ENCODE measurements around the gene AKAP3. TPM values are rescaled to one million over a fixed set of nuclear protein-coding genes. Genes with fewer than 3 reads are reported as not detected.
A peak's percentile ranks its signal among the peaks of the same experiment; 100 is the strongest.

Gene AKAP3
- polyA plus RNA-seq, 2 of the 4 experiments (the other 2 are of a cell fraction), result 0.37 to 0.59 TPM

DNA sequence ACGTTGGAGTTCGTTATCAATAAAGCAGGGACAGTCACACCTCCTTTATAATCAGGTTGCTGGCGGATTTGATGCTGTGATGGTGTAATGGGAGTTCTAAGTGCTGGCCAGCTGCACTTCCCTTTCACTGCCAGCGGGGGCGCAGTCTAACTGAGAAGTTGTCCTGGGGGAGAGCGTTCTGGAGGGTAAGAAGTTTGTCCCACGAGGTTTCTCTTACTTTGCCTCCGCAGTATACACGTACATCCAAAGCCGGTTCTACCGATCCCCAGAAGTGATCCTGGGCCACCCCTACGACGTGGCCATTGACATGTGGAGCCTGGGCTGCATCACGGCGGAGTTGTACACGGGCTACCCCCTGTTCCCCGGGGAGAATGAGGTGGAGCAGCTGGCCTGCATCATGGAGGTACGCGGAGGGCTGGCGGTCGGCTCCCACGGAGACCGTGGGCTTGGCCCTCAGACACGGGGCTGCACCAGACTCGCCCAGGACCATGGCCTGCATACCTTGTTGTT lies 44.1 kb downstream of the AKAP3 start:
- peak overlapping the region; percentile 81 to 89 for H3K27ac ChIP-seq
- FAIRE-seq (peak; percentile 51), DNase-seq (ENCODE audit: low read depth in 1 of 2, low spot score in 1 of 2) (peak; percentile 80 to 93), ATAC-seq (peak; percentile 96 to 98)
- POLR2A ChIA-PET, result no interaction called here
- peaks cover 5% of the 10 kb centered on the region; the same call in 1 of the 3 replicates for H3K4me1 ChIP-seq
- H3K9me3 ChIP-seq, result no peaks in the 10 kb centered on the region
- CTCF ChIA-PET, result interaction anchor here (0.7 to 5.8 kb wide), 22 partner anchors 8 to 1223 kb away, joined by 3 to 62 read pairs (median 5); partner anchors contain the start of genes AKAP3 and NDUFA9
- H3K4me2 ChIP-seq, result peak overlapping the region; percentile 74
- TF ChIP-seq POLR2A (IDR thresholded peaks at IDR 0.05; ENCODE audit: low read length), result peak; percentile 67
- TF ChIP-seq BCL3 (IDR thresholded peaks at IDR 0.05), result no peak
- 0 out of 4 replicates have a peak, but pooled peaks of 1 of the 2 experiments have one; percentile 25 for TF ChIP-seq CEBPB (IDR thresholded peaks at IDR 0.05)
- TF ChIP-seq MYC (IDR thresholded peaks at IDR 0.05; ENCODE audit: borderline replicate concordance, low read length), result peak; percentile 21; the same call in 1 of the 2 replicates
- TF ChIP-seq, protein P1, sequence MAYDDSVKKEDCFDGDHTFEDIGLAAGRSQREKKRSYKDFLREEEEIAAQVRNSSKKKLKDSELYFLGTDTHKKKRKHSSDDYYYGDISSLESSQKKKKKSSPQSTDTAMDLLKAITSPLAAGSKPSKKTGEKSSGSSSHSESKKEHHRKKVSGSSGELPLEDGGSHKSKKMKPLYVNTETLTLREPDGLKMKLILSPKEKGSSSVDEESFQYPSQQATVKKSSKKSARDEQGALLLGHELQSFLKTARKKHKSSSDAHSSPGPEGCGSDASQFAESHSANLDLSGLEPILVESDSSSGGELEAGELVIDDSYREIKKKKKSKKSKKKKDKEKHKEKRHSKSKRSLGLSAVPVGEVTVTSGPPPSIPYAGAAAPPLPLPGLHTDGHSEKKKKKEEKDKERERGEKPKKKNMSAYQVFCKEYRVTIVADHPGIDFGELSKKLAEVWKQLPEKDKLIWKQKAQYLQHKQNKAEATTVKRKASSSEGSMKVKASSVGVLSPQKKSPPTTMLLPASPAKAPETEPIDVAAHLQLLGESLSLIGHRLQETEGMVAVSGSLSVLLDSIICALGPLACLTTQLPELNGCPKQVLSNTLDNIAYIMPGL (CRISPR knock-in tag; IDR thresholded peaks at IDR 0.05; ENCODE audit: borderline replicate concordance), result 0 out of 2 replicates have a peak, but pooled peaks have one; percentile 49
- TF ChIP-seq RAD21 (conservative IDR thresholded peaks at IDR 0.05 in 1 of 2, IDR thresholded peaks at IDR 0.05 in 1 of 2), result peak; percentile 45 to 62; a peak in 4 of 5 replicates
- peak; percentile 25; the same call in 1 of the 3 replicates for TF ChIP-seq SMC3 (IDR thresholded peaks at IDR 0.05)
- no peak for TF ChIP-seq BHLHE40 (IDR thresholded peaks at IDR 0.05; ENCODE audit: low read depth, low read length)
- peak; percentile 66; the same call in 1 of the 2 replicates for TF ChIP-seq E2F6 (IDR thresholded peaks at IDR 0.05; ENCODE audit: borderline replicate concordance, low read depth)
- peak in 1 of 2 experiments; percentile 67; a peak in 2 of 5 replicates for TF ChIP-seq JUN (IDR thresholded peaks at IDR 0.05)
- peak; percentile 74; the same call in 1 of the 2 replicates for TF ChIP-seq PHF8 (IDR thresholded peaks at IDR 0.05; ENCODE audit: borderline replicate concordance, low read depth)
- peak; percentile 81 for TF ChIP-seq MAX (IDR thresholded peaks at IDR 0.05)
- peak; percentile 71 for TF ChIP-seq CTCF (IDR thresholded peaks at IDR 0.05)
- no peak for TF ChIP-seq USF2 (IDR thresholded peaks at IDR 0.05)
- no peak for TF ChIP-seq MAZ (IDR thresholded peaks at IDR 0.05; ENCODE audit: borderline replicate concordance, low read depth, low read length)
- peak overlapping the region; percentile 83 for H3K4me3 ChIP-seq
- WGBS (ENCODE audit: missing lambda C conversion rate), result 3% methylated on average over 22 of the region's 25 CpGs

DNA sequence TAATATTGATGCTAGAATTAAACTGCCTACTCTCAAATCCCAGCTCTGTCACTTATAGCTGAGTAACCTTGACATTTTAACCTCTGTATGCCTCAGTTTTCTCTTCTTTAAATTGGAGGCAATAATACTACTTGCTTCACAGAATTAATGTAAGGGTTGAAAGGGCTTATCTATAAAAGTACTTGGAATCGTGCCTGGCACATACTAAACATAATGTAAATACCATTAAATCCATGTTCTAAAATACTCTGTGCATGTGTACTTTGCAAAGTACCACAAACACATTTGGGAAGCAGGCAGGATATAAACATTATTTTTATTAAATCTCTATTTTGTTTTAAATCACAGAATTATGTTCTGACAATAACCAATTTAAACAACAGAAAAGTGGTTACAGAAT lies 44.9 kb downstream of the AKAP3 start:
- CTCF ChIA-PET, result interaction anchor here (0.7 to 5.8 kb wide), 20 partner anchors 7 to 163 kb away, joined by 3 to 62 read pairs (median 5); partner anchors contain the start of genes AKAP3 and NDUFA9
- Histone ChIP-seq H3K4me3 (no peak overlapping the region), H3K27ac (no peak overlapping the region), H3K4me2 (no peak overlapping the region), H3K4me1 (peaks cover 5% of the 10 kb centered on the region; the same call in 1 of the 3 replicates), H3K9me3 (no peaks in the 10 kb centered on the region)
- no peak for DNase-seq (ENCODE audit: low read depth in 1 of 2, low spot score in 1 of 2)
- POLR2A ChIA-PET, result no interaction called here
- no peak for ATAC-seq
- 0% methylated on average over 1 of the region's 1 CpG for WGBS (ENCODE audit: missing lambda C conversion rate)
- TF ChIP-seq HDAC2 (IDR thresholded peaks at IDR 0.05), result no peak
- no peak for TF ChIP-seq FOSB (CRISPR knock-in tag; IDR thresholded peaks at IDR 0.05)
- TF ChIP-seq ESRRA (IDR thresholded peaks at IDR 0.05; ENCODE audit: borderline replicate concordance, low read length), result no peak
- TF ChIP-seq FOSL2 (IDR thresholded peaks at IDR 0.05), result no peak
- no peak for TF ChIP-seq FOSL2 (CRISPR knock-in tag; IDR thresholded peaks at IDR 0.05)
- TF ChIP-seq KDM5A (IDR thresholded peaks at IDR 0.05), result no peak
- TF ChIP-seq EHMT2 (IDR thresholded peaks at IDR 0.05; ENCODE audit: low read depth), result no peak
- no peak for TF ChIP-seq ZFP36 (IDR thresholded peaks at IDR 0.05; ENCODE audit: borderline replicate concordance, partially characterized antibody)
- TF ChIP-seq RAD21 (conservative IDR thresholded peaks at IDR 0.05 in 1 of 2, IDR thresholded peaks at IDR 0.05 in 1 of 2), result no peak
- no peak for TF ChIP-seq CTCF (IDR thresholded peaks at IDR 0.05)
- no peak for TF ChIP-seq POLR2A (IDR thresholded peaks at IDR 0.05; ENCODE audit: low read length)
- FAIRE-seq, result no peak
